Prostate gland (tissue), 2 donors: Measurements from ENCODE around the gene ALPP. TPM values are rescaled to one million over a fixed set of nuclear protein-coding genes. Genes with fewer than 3 reads are reported as not detected.

ENCODE experiments used
- DNase-seq: peaks from one replicate; pipeline ENCODE4 v3.0.0-alpha.2; 2019; ENCODE audit warnings: low spot score
- H3K27ac ChIP-seq, 2 donors: fragments of 200-600 bp; sonication (generic); 2 replicates each; pipeline ENCODE4 v1.5.1; 2017 to 2019
- H3K27me3 ChIP-seq: fragments of 200-600 bp; sonication (generic); replicated peaks from 2 replicates; pipeline ENCODE4 v1.5.1; 2019; ENCODE audit not compliant: insufficient read depth
- H3K36me3 ChIP-seq, 2 donors: fragments of 200-600 bp; sonication (generic); 1 replicate in 1 of 2; 2 replicates in 1 of 2; pipeline versions ENCODE4 v1.5.1 to v1.8.1; 2017 to 2019
- H3K4me1 ChIP-seq: fragments of 200-600 bp; sonication (generic); replicated peaks from 2 replicates; pipeline ENCODE4 v1.5.1; 2019
- H3K4me3 ChIP-seq, 2 donors: fragments of 200-600 bp; sonication (generic); 2 replicates each; pipeline ENCODE4 v1.5.1; 2017 to 2019
- H3K9me3 ChIP-seq: fragments of 200-600 bp; sonication (generic); 2 replicates; pipeline ENCODE4 v1.5.1; 2017
- CTCF ChIP-seq, 4 experiments: fragments of 200-600 bp in 2 of 4; fragments of 450-650 bp in 2 of 4; sonication (generic) in 2 of 4; IDR thresholded peaks; 1 replicate in 3 of 4; 2 replicates in 1 of 4; pipeline ENCODE4 v1.5.1; 2016 to 2019; ENCODE audit warnings: antibody characterized with exemption in 4 of 4, mild to moderate bottlenecking in 2 of 4, moderate library complexity in 2 of 4
- POLR2A ChIP-seq: fragments of 450-650 bp; IDR thresholded peaks from one replicate; pipeline ENCODE4 v1.6.1; 2016; ENCODE audit warnings: antibody characterized with exemption, mild to moderate bottlenecking
- POLR2AphosphoS5 ChIP-seq: sonication (generic); formaldehyde crosslinking; IDR thresholded peaks from one replicate; pipeline ENCODE4 v1.6.1; 2017; ENCODE audit warnings: antibody characterized with exemption
- WGBS: methylation state at CpG from one replicate; pipeline ENCODE4 v1.1.5; 2018; 5-methylcytosine and 5-hydroxymethylcytosine counted together
- intact Hi-C: fragments of 100-400 bp; cut with DNase I; formaldehyde crosslinking; loops from one replicate; pipeline ENCODE4 v1.14.2; 2022
- total RNA-seq, 2 donors: library from RNA; depleted of rRNA; stranded (reverse); fragments of >200 nt; gene quantifications; one replicate each; pipeline ENCODE4 v1.1.0, GENCODE V29; 2016

ALPP gene
- total RNA-seq, 2 donors from 2014 or later = 0.97 TPM; not detected in 1

DNA sequence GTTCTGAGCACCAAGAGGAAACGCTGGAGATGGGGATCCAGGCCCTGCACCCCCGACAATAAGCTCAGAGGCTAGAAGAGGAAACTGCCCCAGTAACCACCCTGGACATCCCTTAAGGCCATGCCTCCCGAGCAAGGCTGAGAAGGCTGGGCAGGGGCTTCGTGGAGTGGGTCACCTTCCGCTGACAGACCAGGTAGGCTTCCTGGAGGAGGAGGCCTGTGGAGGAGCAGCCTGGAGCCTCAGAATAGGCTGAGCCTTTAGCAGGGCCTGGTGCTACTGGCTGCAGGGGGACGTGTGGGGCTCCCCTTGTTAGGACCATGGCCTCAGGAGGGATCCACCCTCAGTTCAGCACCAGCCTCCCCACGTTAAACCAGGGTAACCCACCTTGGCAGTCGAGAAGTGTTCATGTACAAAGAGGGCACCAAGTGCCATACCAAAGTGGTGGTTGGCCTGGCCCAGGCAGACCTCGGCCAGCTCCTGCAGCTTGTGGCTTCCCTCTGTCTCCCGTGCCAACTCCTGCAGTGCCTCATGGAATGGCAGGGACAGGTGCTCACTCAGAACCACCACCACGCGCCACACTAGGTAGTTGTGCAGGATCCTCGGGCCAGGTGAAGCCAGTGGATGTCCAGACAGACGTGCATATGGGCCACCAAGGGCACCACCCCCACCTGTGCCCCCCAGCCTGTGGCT, 28.5 kb upstream of the ALPP start:
- intact Hi-C loops = no loop called here
- TF ChIP-seq CTCF (IDR thresholded peaks at IDR 0.05) (no peak), POLR2A (no peak), POLR2AphosphoS5 (no peak)
- H3K36me3 ChIP-seq = no peaks in the 10 kb centered on the region
- H3K27ac ChIP-seq = no peak overlapping the region
- peaks cover 32% of the 10 kb centered on the region for H3K27me3 ChIP-seq
- no peak for DNase-seq
- no peaks in the 10 kb centered on the region for H3K4me1 ChIP-seq
- no peaks in the 10 kb centered on the region for H3K9me3 ChIP-seq
- WGBS = 65% methylated on average over 14 of the region's 14 CpGs
- H3K4me3 ChIP-seq = no peak overlapping the region

DNA sequence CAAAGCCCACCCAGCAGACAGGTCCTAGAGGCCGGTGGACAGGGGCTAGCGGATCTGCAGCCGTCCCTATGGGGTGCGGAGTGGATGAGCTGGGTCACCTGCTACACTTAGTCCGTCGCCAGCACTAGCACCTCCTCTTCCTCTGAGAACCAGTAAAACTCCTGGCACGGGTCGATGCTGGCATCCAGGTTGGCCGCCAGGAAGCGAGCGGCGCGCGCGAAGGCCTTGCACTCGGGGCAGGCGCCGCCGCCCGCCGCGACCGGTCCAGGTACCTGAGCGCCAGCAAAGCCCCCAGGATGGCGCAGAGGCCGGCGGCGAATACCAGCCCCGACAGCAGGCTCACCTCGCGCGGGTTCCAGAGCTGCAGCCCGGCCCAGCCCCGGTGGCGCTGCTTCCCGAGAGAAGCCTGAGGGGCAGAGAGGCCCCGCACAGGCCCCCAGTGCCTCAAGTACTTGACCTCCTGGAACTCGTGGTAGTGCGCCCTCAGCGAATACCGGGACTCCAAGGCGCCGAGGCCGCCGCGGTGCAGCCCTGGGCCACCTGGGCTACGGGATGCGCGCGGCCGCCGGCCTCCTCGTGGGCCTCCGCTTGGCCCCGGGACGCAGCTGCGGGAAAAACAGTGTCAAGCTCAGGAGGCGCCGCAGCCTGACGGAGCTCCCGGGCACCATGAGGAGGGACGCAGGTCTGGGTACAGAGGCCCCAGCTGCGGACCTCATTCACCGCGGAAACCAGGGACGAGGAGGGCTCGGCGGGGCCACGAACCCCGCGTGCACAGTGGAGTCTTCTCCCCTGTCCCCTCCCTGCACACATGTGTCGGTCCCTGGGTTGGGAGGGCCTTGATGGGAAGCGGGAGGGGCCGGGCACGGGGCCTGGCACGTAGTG, 27.5 kb upstream of the ALPP start:
- H3K27ac ChIP-seq = no peak overlapping the region
- no peak for DNase-seq
- no peaks in the 10 kb centered on the region for H3K36me3 ChIP-seq
- intact Hi-C loops = no loop called here
- peaks cover 32% of the 10 kb centered on the region for H3K27me3 ChIP-seq
- H3K4me1 ChIP-seq = no peaks in the 10 kb centered on the region
- 5% methylated on average over 76 of the region's 76 CpGs for WGBS
- TF ChIP-seq CTCF (IDR thresholded peaks at IDR 0.05) (no peak), POLR2AphosphoS5 (no peak), POLR2A (no peak)
- H3K9me3 ChIP-seq = no peaks in the 10 kb centered on the region
- H3K4me3 ChIP-seq = no peak overlapping the region

GRCh38 chr2:232351686-232352510, 26.7 kb upstream of the ALPP start:
- no peaks in the 10 kb centered on the region for H3K36me3 ChIP-seq
- TF ChIP-seq CTCF (IDR thresholded peaks at IDR 0.05) (no peak), POLR2AphosphoS5 (no peak), POLR2A (no peak)
- no peaks in the 10 kb centered on the region for H3K9me3 ChIP-seq
- H3K27ac ChIP-seq = no peak overlapping the region
- peaks cover 32% of the 10 kb centered on the region for H3K27me3 ChIP-seq
- H3K4me1 ChIP-seq = no peaks in the 10 kb centered on the region
- H3K4me3 ChIP-seq = no peak overlapping the region
- intact Hi-C loops = no loop called here
- DNase-seq = no peak
- WGBS = 25% methylated on average over 66 of the region's 73 CpGs

GRCh38 chr2:232352511-232353091, 25.9 kb upstream of the ALPP start:
- Histone ChIP-seq H3K9me3 (no peaks in the 10 kb centered on the region), H3K4me1 (no peaks in the 10 kb centered on the region), H3K36me3 (no peaks in the 10 kb centered on the region), H3K4me3 (no peak overlapping the region), H3K27me3 (peaks cover 32% of the 10 kb centered on the region), H3K27ac (no peak overlapping the region)
- no peak for DNase-seq
- TF ChIP-seq CTCF (IDR thresholded peaks at IDR 0.05) (no peak), POLR2AphosphoS5 (no peak), POLR2A (no peak)
- WGBS = 60% methylated on average over 38 of the region's 39 CpGs
- intact Hi-C loops = no loop called here
